Measurements from ENCODE around the gene CLDN25.

GRCh38 chr11:113774174-113774503 lies 5.5 kb upstream of the CLDN25 start:
- TF ChIP-seq, protein P1, sequence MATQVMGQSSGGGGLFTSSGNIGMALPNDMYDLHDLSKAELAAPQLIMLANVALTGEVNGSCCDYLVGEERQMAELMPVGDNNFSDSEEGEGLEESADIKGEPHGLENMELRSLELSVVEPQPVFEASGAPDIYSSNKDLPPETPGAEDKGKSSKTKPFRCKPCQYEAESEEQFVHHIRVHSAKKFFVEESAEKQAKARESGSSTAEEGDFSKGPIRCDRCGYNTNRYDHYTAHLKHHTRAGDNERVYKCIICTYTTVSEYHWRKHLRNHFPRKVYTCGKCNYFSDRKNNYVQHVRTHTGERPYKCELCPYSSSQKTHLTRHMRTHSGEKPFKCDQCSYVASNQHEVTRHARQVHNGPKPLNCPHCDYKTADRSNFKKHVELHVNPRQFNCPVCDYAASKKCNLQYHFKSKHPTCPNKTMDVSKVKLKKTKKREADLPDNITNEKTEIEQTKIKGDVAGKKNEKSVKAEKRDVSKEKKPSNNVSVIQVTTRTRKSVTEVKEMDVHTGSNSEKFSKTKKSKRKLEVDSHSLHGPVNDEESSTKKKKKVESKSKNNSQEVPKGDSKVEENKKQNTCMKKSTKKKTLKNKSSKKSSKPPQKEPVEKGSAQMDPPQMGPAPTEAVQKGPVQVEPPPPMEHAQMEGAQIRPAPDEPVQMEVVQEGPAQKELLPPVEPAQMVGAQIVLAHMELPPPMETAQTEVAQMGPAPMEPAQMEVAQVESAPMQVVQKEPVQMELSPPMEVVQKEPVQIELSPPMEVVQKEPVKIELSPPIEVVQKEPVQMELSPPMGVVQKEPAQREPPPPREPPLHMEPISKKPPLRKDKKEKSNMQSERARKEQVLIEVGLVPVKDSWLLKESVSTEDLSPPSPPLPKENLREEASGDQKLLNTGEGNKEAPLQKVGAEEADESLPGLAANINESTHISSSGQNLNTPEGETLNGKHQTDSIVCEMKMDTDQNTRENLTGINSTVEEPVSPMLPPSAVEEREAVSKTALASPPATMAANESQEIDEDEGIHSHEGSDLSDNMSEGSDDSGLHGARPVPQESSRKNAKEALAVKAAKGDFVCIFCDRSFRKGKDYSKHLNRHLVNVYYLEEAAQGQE (IDR thresholded peaks at IDR 0.05; ENCODE audit: insufficient replicate concordance, low read depth) = no peak
- TF ChIP-seq CTCF (IDR thresholded peaks at IDR 0.05; ENCODE audit: insufficient read depth, low read length) = no peak

All from HL-60 (cell line).